Body of pancreas (tissue), 4 donors: Measurements from ENCODE around the gene FCN1.

Experiments
- CTCF ChIP-seq, 7 experiments: fragments of 450-650 bp in 4 of 7; fragments of 200-600 bp in 3 of 7; sonication (generic) in 3 of 7; IDR thresholded peaks; one replicate each; pipeline ENCODE4 v1.5.1; 2016 to 2019; ENCODE audit warnings: antibody characterized with exemption in 7 of 7
- POLR2A ChIP-seq, 3 donors: fragments of 450-650 bp; IDR thresholded peaks; one replicate each; pipeline ENCODE4 v1.6.1; 2016; ENCODE audit warnings: antibody characterized with exemption in 3 of 3, mild to moderate bottlenecking in 2 of 3

GRCh38 chr9:134860510-134860909 lies 57.2 kb downstream of the FCN1 start:
- TF ChIP-seq CTCF (IDR thresholded peaks at IDR 0.05) (no peak), POLR2A (IDR thresholded peaks at IDR 0.05) (no peak)
